Stimulated activated CD4-positive, alpha-beta T cell treated with anti-CD3 and anti-CD28 coated beads, Interleukin-1b, Interleukin-23, amount 100 ng/mL, for 4 hours (primary cell): Measurements from ENCODE around the gene CLVS2.

Experiments used
- DNase-seq, 2 donors: peaks; one replicate each; pipeline ENCODE4 v3.0.0-alpha.2; 2020; ENCODE audit warnings: low read depth in 2 of 2

The CLVS2 gene

GRCh38 chr6:123024976-123025375 is 28.9 kb downstream of the CLVS2 start:
- DNase-seq: no peak

- DNase-seq: no peak
These were observed 31.4 kb downstream of the CLVS2 start for GRCh38 chr6:123027408-123027807.

- no peak for DNase-seq
These were observed 32.2 kb downstream of the CLVS2 start for GRCh38 chr6:123028263-123028662.

GRCh38 chr6:123030282-123030681 is 34.2 kb downstream of the CLVS2 start:
- no peak for DNase-seq

- DNase-seq: no peak
These were observed 40.6 kb downstream of the CLVS2 start for GRCh38 chr6:123036648-123037047.

DNA sequence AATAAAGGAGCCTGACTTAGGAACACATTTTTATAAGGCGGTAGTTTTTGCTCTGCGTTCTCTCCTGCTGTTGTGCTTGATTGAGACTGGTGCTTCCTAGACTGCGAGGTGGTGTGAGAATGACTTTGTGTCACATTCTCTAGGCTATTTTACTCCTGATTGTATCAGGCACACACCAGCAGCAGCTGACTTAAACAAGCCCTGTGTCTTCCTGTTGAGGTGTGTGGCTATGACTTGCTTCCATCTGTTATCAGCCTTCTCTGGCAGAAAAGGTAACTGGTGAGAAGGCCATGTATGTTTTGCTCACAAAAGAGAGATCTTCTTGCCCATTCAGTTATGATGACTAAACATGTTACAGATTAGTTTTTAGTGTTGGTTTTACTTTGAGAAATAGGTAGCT is 43.4 kb downstream of the CLVS2 start:
- DNase-seq: no peak

GRCh38 chr6:123042401-123042800 is 46.4 kb downstream of the CLVS2 start:
- no peak for DNase-seq

DNA sequence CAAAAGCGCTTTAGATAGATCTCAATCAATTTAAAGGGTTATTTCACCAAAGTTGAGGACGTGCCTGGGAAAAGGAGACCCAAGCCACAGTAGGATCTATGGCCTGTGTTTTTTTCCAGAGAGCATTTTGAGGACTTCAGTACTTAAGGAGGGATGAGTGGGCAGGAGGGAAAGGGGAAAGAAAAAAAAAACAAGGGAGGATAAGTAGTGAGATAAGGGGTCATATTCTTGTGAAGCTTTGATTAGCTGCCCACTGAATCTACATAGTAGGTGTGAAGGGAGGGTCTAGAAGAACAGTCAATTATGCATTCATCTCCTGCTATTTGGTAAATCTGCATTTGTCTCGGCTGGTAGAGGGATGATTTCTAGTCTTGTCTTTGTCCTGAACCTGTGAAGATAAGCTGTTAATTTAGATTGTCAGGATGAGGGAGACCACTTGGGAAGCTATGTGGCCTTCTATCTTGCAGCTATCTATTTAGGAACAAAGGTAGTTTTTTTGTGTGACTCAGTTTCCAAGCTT is 48.4 kb downstream of the CLVS2 start:
- DNase-seq: no peak

- DNase-seq: no peak
These were observed 57.7 kb downstream of the CLVS2 start for GRCh38 chr6:123053602-123054225.

DNA sequence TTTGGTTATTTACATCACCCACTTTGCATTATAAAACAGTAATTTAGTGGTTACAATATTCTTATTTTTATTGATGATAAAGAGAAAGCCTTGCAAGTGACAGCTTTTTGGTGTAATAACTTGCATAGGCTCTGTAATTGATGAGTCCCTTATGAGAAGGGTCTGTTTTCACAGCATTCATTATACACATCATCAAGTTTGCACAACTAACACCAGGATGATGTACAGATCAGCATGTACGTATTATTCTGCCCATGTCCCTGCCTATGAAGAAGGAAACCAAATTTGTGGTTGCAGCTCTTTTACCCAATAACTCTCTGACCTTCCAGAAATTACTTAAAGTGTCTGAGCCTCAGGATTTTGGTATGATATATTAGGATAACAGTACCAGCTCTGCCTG is 59.2 kb downstream of the CLVS2 start:
- DNase-seq: no peak

- DNase-seq: no peak
These were observed 66.6 kb downstream of the CLVS2 start for GRCh38 chr6:123062670-123063069.

DNA sequence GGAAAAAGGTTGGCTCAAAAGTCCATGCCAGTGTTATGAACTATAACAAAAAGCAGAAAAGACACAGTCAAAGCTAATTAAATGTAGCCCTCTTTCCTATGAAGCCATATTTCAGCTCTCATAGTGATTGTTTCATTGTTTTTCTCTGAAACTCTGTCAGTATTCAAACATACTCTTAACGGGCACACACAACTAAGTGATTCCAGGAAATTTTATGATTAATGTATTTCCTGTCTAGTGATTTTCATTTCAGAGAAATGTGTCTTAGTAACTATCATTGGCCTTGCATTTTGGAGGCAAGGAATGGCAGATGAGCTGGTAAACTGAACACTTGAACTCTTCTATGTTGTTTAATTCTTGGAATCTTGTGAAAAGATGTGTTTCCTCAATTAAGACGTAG is 68.0 kb downstream of the CLVS2 start:
- no peak for DNase-seq

DNA sequence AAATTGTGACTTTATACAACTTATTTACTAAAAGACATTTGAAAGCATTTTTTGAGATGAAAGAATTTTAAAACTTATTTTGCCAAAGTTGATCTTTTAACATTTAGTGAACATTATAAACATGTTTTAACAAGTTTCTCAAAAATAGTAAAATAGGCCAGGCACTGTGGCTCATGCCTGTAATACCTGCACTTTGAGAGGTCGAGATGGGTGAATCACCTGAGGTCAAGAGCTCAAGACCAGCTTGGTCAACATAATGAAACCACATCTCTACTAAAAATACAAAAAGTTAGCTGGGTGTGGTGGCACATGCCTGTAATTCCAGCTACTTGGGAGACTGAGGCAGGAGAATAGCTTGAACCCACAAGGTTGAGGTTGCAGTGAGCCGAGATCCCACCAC is 78.6 kb downstream of the CLVS2 start:
- DNase-seq: no peak

DNA sequence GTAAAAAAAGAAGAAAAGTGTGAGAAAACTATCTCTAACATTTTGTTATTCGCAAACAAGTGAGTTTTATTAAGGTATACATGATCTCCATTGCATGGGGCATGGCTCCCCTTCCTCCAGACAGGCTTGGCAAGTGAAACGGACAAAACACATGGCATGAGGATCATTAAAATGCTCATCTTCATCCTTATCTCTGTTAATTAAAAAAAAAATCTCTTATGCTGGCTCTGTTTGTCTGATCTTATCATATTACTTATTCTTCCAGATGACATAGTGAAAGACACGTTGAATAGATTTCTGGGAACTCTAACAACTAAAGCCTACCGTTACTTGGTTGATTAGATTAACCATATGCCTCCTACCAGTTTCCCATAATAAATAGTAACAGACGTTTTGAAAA is 89.4 kb downstream of the CLVS2 start:
- no peak for DNase-seq

DNA sequence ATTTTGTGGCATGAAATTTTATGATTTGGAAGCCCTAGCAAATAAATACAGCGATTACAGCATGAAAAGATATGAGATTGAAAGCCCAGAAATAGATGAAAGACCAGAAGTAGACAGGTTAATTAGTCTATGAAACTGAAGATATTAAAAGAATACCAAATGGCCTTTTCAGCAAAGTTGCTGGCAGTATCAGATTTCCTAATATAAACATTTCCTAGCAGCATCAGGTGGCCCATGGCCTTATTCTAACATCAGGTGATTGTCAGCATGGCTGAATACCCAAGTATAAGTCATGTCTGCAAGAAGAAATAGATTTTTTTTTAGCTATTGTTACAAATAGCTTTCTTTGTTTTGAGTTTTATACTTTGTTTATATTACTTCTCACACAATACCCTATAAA is 93.2 kb downstream of the CLVS2 start:
- no peak for DNase-seq

- no peak for DNase-seq
These were observed 95.3 kb downstream of the CLVS2 start for GRCh38 chr6:123091091-123091895.

DNA sequence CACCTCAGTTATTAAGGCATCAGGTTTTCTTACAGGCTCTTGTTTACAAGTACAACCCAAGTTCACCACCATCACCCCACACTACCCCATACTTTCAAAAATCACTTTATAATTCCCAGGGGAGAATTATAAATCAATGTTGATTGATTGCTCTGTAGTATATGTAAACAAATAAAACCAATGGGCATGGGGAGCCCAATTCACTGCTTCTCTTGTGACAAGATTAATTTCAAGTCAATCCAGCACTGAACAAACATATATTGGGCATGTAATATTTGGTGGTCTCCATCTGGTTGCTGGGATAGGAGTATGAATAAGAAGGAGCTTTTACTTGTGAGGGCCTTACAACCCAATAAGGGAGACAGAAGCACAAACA is 95.8 kb downstream of the CLVS2 start:
- no peak for DNase-seq

DNA sequence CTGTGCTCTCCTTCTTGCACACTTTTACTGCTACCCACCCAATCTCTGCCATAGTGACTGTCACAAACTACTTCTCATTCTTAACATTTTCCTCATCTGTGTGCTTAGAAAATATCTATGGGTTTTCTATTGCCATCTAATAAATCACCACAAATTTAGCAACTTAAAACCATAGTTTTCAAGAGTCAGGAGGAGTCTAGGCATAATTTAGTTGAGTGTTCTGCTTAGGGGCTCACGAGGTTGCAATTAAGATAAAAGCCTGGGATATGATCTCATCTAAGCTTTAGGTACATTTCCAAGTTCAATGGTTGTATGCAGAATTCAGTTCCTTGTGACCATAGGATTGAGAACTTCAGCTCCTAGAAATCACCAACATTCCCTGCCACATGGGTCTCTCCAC is 98.8 kb downstream of the CLVS2 start:
- DNase-seq: no peak

DNA sequence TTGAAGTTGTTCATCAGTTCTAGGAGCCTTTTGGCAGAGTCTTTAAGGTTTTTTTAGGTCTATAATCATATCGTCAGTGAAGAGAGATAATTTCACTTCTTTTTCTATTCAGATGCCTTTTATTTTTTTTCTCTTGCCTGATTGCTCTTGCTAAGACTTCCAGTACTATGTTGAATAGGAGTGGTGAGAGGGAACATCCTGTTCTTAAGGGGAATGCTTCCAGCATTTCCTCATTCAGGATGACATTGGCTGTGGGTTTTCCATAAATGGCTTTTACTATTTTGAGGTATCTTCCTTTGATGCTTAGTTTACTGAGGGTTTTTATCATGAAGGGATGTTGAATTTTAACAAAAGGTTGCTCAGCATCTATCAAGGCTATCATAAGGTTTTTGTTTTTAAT is 109.5 kb downstream of the CLVS2 start:
- DNase-seq: no peak

DNA sequence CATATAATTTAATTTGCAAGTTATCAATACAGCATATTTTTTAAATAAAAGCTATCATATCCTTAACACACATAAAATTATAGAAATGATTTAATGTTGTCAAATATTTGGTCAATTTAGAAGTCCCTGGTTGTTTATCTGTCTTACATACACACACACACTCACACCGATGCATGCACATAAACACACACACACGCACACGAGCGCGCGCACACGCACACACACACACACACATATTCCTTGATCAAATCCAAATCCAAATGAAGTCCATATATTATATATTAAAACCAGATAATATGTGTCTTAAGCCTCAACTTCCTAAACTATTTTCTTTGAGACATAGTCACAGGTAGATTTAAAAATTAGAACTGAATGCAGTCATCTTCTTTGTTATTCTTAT is 120.3 kb downstream of the CLVS2 start:
- DNase-seq: no peak

- DNase-seq: no peak
These were observed 121.3 kb downstream of the CLVS2 start for GRCh38 chr6:123117145-123117908.

- DNase-seq: no peak
These were observed 122.8 kb downstream of the CLVS2 start for GRCh38 chr6:123118811-123119210.
